Measurements from ENCODE around the gene CSTA.
A peak's percentile ranks its signal among the peaks of the same experiment; 100 is the strongest.

Gene CSTA

GRCh38 chr3:122383771-122384697 lies 59.0 kb downstream of the CSTA start, which contains the start of gene FAM162A:
Gene FAM162A (plus strand): TSS chr3:122384182. CDS start chr3:122384266, 84 bp downstream.
- no peaks in the 10 kb centered on the region for H3K27me3 ChIP-seq (ENCODE audit: insufficient read depth, poor library complexity, severe bottlenecking)
- peak within 1 kb of the TSS; percentile 91 for H3K4me3 ChIP-seq (replicated peaks; ENCODE audit: insufficient read depth, low read length)
- DNase-seq (ENCODE audit: low read depth in 1 of 2, low spot score in 1 of 2), result peak; percentile 91 to 95
- TF ChIP-seq GABPA (IDR thresholded peaks at IDR 0.05; ENCODE audit: low read depth) (no peak), REST (IDR thresholded peaks at IDR 0.05; ENCODE audit: insufficient replicate concordance, low read depth) (peak; percentile 47), SPI1 (IDR thresholded peaks at IDR 0.05; ENCODE audit: borderline replicate concordance, low read depth) (no peak), POLR2AphosphoS5 (IDR thresholded peaks at IDR 0.05; ENCODE audit: low read depth) (peak; percentile 83), CTCF (IDR thresholded peaks at IDR 0.05; ENCODE audit: insufficient read depth, low read length) (peak; percentile 40)
- peak within 1 kb of the TSS; percentile 70 for H3K27ac ChIP-seq (replicated peaks)

- Histone ChIP-seq H3K4me3 (replicated peaks; ENCODE audit: insufficient read depth, low read length) (no peak overlapping the region), H3K27me3 (ENCODE audit: insufficient read depth, poor library complexity, severe bottlenecking) (no peaks in the 10 kb centered on the region), H3K27ac (replicated peaks) (no peak overlapping the region)
- DNase-seq (ENCODE audit: low read depth in 1 of 2, low spot score in 1 of 2), result no peak
- no peak for TF ChIP-seq SPI1 (IDR thresholded peaks at IDR 0.05; ENCODE audit: borderline replicate concordance, low read depth)
- no peak for TF ChIP-seq CTCF (IDR thresholded peaks at IDR 0.05; ENCODE audit: insufficient read depth, low read length)
- TF ChIP-seq GABPA (IDR thresholded peaks at IDR 0.05; ENCODE audit: low read depth), result no peak
- no peak for TF ChIP-seq POLR2AphosphoS5 (IDR thresholded peaks at IDR 0.05; ENCODE audit: low read depth)
- TF ChIP-seq REST (IDR thresholded peaks at IDR 0.05; ENCODE audit: insufficient replicate concordance, low read depth), result no peak
These were observed 62.7 kb downstream of the CSTA start for GRCh38 chr3:122387709-122388108.

DNA sequence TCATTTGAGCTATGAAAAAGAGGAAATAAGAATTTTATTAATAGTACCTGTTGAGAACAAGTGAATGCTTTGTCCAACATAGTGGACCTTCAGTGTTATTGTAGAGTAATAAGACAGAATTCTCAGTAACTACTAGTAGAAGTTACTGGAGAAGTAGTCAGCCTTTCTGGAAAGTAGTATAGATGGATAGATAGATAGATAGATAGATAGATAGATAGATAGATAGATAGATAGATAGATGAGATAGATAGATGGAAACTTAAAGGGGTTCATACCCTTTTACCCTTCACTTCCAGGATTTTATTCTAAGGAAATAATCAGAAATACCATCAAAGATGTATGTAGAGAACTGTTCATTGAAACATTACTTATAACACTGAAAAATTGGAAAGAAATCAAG lies 64.1 kb downstream of the CSTA start:
- Histone ChIP-seq H3K27ac (replicated peaks) (no peak overlapping the region), H3K27me3 (ENCODE audit: insufficient read depth, poor library complexity, severe bottlenecking) (no peaks in the 10 kb centered on the region), H3K4me3 (replicated peaks; ENCODE audit: insufficient read depth, low read length) (no peak overlapping the region)
- no peak for TF ChIP-seq REST (IDR thresholded peaks at IDR 0.05; ENCODE audit: insufficient replicate concordance, low read depth)
- no peak for TF ChIP-seq SPI1 (IDR thresholded peaks at IDR 0.05; ENCODE audit: borderline replicate concordance, low read depth)
- TF ChIP-seq POLR2AphosphoS5 (IDR thresholded peaks at IDR 0.05; ENCODE audit: low read depth), result no peak
- TF ChIP-seq CTCF (IDR thresholded peaks at IDR 0.05; ENCODE audit: insufficient read depth, low read length), result no peak
- no peak for TF ChIP-seq GABPA (IDR thresholded peaks at IDR 0.05; ENCODE audit: low read depth)
- DNase-seq (ENCODE audit: low read depth in 1 of 2, low spot score in 1 of 2), result no peak

Measured in HL-60 (cell line).